ENCODE results near the gene TJP2.

Gene TJP2

DNA sequence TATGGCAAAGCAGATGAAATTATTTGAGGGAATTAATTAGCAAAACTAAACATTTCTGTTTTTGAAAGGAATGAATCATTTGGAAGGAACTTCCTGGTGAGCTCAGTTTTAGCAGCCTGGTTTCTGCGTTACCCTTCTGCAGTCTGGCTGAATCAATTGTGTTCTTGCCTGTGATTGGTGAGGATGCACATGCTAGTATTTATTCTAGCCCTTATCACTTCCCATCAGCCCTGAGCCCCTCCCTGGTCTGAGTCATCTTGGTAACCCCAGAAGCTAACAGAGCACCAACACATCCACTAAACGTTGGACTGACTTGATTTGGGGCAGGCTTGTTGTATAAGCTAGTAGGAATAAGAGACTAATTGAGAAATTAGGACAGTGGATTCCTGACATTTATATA is 6.6 kb downstream of the TJP2 start:
- DNase-seq (ENCODE audit: insufficient read length, low spot score) (no peak), FAIRE-seq (no peak)
- TF ChIP-seq, protein P1, sequence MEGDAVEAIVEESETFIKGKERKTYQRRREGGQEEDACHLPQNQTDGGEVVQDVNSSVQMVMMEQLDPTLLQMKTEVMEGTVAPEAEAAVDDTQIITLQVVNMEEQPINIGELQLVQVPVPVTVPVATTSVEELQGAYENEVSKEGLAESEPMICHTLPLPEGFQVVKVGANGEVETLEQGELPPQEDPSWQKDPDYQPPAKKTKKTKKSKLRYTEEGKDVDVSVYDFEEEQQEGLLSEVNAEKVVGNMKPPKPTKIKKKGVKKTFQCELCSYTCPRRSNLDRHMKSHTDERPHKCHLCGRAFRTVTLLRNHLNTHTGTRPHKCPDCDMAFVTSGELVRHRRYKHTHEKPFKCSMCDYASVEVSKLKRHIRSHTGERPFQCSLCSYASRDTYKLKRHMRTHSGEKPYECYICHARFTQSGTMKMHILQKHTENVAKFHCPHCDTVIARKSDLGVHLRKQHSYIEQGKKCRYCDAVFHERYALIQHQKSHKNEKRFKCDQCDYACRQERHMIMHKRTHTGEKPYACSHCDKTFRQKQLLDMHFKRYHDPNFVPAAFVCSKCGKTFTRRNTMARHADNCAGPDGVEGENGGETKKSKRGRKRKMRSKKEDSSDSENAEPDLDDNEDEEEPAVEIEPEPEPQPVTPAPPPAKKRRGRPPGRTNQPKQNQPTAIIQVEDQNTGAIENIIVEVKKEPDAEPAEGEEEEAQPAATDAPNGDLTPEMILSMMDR (IDR thresholded peaks at IDR 0.05; ENCODE audit: insufficient read depth, missing control alignments) = no peak

- DNase-seq (ENCODE audit: insufficient read length, low spot score) = no peak
- FAIRE-seq = no peak
- TF ChIP-seq, protein P1 (IDR thresholded peaks at IDR 0.05; ENCODE audit: insufficient read depth, missing control alignments) = no peak
Observed at GRCh38 chr9:69181908-69182353, 7.9 kb downstream of the TJP2 start.

- no peak for FAIRE-seq
- no peak for DNase-seq (ENCODE audit: insufficient read length, low spot score)
- TF ChIP-seq, protein P1 (IDR thresholded peaks at IDR 0.05; ENCODE audit: insufficient read depth, missing control alignments) = no peak
Observed at GRCh38 chr9:69184266-69184665, 10.2 kb downstream of the TJP2 start.

DNA sequence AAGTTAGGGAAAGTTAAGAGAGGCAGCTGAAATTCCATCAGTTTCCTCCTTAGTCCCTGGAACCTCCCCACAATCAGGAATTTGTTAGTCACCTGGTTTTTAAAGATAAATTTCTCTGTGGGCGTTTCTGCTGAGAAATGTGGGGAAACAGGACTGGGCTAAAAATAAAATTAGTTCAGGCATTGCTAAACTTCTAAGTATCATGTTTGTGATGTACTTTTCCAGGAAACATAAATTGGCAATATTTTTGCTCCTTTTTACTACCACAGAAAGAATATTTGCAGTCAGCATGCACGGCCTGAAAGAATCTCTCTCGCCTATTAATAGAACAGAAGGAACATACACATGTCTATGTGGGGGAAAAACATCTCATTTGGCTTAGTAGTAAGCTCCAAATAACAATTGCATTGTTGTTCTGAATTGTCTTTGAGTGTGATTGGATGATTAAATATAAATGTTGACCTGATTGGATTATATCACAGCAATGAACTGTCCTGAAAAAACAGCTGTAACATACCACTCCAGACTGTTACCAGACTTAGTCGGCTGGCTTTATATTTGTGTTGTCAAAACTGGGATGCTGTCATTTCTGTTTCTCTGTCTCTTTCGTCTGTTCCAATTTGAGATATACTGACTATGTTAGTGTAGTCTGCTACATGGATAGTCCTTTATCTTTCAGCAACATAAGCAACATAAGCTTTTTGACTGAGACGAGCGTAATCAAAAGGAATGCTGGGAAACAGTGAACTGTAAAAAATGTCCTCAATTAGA is 12.9 kb downstream of the TJP2 start:
- DNase-seq (ENCODE audit: insufficient read length, low spot score) (no peak), FAIRE-seq (no peak)
- TF ChIP-seq, protein P1 (IDR thresholded peaks at IDR 0.05; ENCODE audit: insufficient read depth, missing control alignments) = no peak

- TF ChIP-seq, protein P1 (IDR thresholded peaks at IDR 0.05; ENCODE audit: insufficient read depth, missing control alignments) = no peak
- DNase-seq (ENCODE audit: insufficient read length, low spot score) (no peak), FAIRE-seq (no peak)
Observed at GRCh38 chr9:69188975-69189374, 14.9 kb downstream of the TJP2 start.

GRCh38 chr9:69190086-69190862 is 16.2 kb downstream of the TJP2 start:
- DNase-seq (ENCODE audit: insufficient read length, low spot score) (no peak), FAIRE-seq (no peak)
- TF ChIP-seq, protein P1 (IDR thresholded peaks at IDR 0.05; ENCODE audit: insufficient read depth, missing control alignments) = no peak

GRCh38 chr9:69190863-69191181 is 16.7 kb downstream of the TJP2 start:
- FAIRE-seq (no peak), DNase-seq (ENCODE audit: insufficient read length, low spot score) (no peak)
- TF ChIP-seq, protein P1 (IDR thresholded peaks at IDR 0.05; ENCODE audit: insufficient read depth, missing control alignments) = no peak

All from D721Med (cell line).